Natural killer cell (primary cell): Measurements from ENCODE around the gene ATRNL1. TPM values are rescaled to one million over a fixed set of nuclear protein-coding genes. Genes with fewer than 3 reads are reported as not detected.

Experiments used
- ATAC-seq, 3 donors: fragments of 150-1000 bp in 2 of 3; fragments of 200-7000 bp in 1 of 3; cut with Tn5 transposase; 1 replicate in 1 of 3; 2 replicates in 2 of 3; pipeline ENCODE4 v1.10.0; 2021; ENCODE audit warnings: mild to moderate bottlenecking in 2 of 3, moderate library complexity in 2 of 3
- DNase-seq, 2 donors: peaks; one replicate each; pipeline versions ENCODE4 v3.0.0 to v3.0.0-alpha.2; 2013 to 2021; ENCODE audit warnings: mixed read lengths in 1 of 2
- H3K27ac ChIP-seq: one replicate; pipeline ENCODE4 v1.5.1; 2013; ENCODE audit warnings: mild to moderate bottlenecking, low read length
- H3K27me3 ChIP-seq: one replicate; pipeline ENCODE4 v1.6.1; 2013; ENCODE audit warnings: low read length; ENCODE audit not compliant: control insufficient read depth, insufficient read depth
- H3K36me3 ChIP-seq: one replicate; pipeline ENCODE4 v1.6.1; 2013; ENCODE audit warnings: low read length; ENCODE audit not compliant: control insufficient read depth, insufficient read depth
- H3K4me1 ChIP-seq: one replicate; pipeline ENCODE4 v1.6.1; 2013; ENCODE audit warnings: low read length; ENCODE audit not compliant: control insufficient read depth, insufficient read depth
- H3K4me3 ChIP-seq: one replicate; pipeline ENCODE4 v1.5.1; 2013; ENCODE audit warnings: low read length
- H3K9me3 ChIP-seq: one replicate; pipeline ENCODE4 v1.6.1; 2013; ENCODE audit warnings: low read length; ENCODE audit not compliant: control insufficient read depth, insufficient read depth
- H3K27ac Mint-ChIP-seq, 2 donors: one replicate each; pipeline ENCODE4 v1.8.0; 2022; ENCODE audit warnings: mild to moderate bottlenecking in 2 of 2, mixed read lengths in 2 of 2, moderate library complexity in 1 of 2
- H3K27me3 Mint-ChIP-seq, 2 donors: one replicate each; pipeline ENCODE4 v1.8.0; 2022; ENCODE audit warnings: low read depth in 2 of 2, mixed read lengths in 2 of 2
- H3K36me3 Mint-ChIP-seq: one replicate; pipeline ENCODE4 v1.8.0; 2022; ENCODE audit warnings: mixed read lengths
- H3K4me1 Mint-ChIP-seq, 2 donors: one replicate each; pipeline ENCODE4 v1.8.0; 2022; ENCODE audit warnings: mixed read lengths in 2 of 2
- H3K4me3 Mint-ChIP-seq: one replicate; pipeline ENCODE4 v1.8.0; 2022; ENCODE audit warnings: mild to moderate bottlenecking, moderate library complexity, mixed read lengths
- H3K9me3 Mint-ChIP-seq, 2 donors: one replicate each; pipeline ENCODE4 v1.8.0; 2022; ENCODE audit warnings: mixed read lengths in 2 of 2
- WGBS: methylation state at CpG from one replicate; pipeline ENCODE4 v1.1.7; 2013; ENCODE audit warnings: missing lambda C conversion rate; ENCODE audit not compliant: insufficient coverage; 5-methylcytosine and 5-hydroxymethylcytosine counted together
- intact Hi-C: fragments of 100-400 bp; cut with micrococcal nuclease; formaldehyde crosslinking; loops from one replicate; pipeline ENCODE4 v1.14.2; 2022
- total RNA-seq, 4 donors: library from RNA; stranded (reverse); fragments of 120-200 nt in 1 of 4; gene quantifications; one replicate each; pipeline versions ENCODE4 v1.2.3 to v1.2.4, GENCODE V29; 2013 to 2022
- TF ChIP-seq, protein P1 (sequence below): fragments of 200-600 bp; IDR thresholded peaks from one replicate; pipeline ENCODE4 v1.8.0; 2022; ENCODE audit warnings: antibody characterized with exemption

The ATRNL1 gene
- total RNA-seq, 3 donors from 2014 or later (not counting 1 experiment from before 2014, with no cell fraction given): not detected

DNA sequence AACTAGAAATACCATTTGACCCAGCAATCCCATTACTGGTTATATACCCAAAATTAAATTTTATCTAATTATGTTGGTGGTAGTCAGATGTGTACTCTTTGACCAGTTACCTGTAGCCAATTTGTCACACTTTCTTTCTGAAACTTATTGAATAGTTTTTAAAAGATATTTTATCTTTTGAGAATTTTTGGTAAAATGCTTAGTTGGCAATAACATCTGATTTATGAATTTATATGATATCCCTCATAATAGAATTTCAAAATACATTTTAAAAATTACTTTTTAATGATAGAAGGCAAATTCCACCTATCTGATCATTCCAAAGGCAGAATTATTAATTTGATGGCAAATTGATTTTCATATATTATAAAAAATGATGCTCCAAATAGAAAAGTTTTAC, 569.3 kb downstream of the ATRNL1 start:
- H3K4me1 Mint-ChIP-seq: no peaks in the 10 kb centered on the region
- Histone ChIP-seq H3K9me3 (no peaks in the 10 kb centered on the region), H3K36me3 (no peaks in the 10 kb centered on the region), H3K4me1 (no peaks in the 10 kb centered on the region), H3K27ac (no peak overlapping the region), H3K4me3 (no peak overlapping the region), H3K27me3 (no peaks in the 10 kb centered on the region)
- TF ChIP-seq, protein P1, sequence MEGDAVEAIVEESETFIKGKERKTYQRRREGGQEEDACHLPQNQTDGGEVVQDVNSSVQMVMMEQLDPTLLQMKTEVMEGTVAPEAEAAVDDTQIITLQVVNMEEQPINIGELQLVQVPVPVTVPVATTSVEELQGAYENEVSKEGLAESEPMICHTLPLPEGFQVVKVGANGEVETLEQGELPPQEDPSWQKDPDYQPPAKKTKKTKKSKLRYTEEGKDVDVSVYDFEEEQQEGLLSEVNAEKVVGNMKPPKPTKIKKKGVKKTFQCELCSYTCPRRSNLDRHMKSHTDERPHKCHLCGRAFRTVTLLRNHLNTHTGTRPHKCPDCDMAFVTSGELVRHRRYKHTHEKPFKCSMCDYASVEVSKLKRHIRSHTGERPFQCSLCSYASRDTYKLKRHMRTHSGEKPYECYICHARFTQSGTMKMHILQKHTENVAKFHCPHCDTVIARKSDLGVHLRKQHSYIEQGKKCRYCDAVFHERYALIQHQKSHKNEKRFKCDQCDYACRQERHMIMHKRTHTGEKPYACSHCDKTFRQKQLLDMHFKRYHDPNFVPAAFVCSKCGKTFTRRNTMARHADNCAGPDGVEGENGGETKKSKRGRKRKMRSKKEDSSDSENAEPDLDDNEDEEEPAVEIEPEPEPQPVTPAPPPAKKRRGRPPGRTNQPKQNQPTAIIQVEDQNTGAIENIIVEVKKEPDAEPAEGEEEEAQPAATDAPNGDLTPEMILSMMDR: no peak
- intact Hi-C loops: no loop called here
- ATAC-seq (no peak), DNase-seq (no peak)
- H3K4me3 Mint-ChIP-seq: no peak overlapping the region
- H3K36me3 Mint-ChIP-seq: no peaks in the 10 kb centered on the region
- no peaks in the 10 kb centered on the region for H3K27me3 Mint-ChIP-seq
- peaks cover 2 to 5% of the 10 kb centered on the region in 2 donors for H3K9me3 Mint-ChIP-seq
- H3K27ac Mint-ChIP-seq: no peak overlapping the region

DNA sequence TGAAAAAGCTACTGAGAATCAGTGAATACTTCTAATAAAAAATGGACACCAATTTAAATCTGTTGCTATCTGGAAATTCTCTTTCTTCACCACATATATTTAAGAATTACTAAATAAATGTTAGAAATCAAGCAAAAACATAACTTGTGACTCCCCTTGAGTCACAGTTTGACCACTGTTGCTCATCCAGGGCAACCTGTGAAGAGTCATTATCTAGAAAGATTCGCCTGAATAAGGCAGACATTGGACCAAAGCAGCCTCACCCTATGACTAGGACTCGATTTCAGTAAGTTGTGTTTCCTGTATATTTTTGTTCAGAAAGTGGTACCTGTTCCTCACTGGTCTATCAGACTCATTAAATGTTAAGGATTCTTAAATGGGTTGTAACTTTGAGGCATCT, 572.4 kb downstream of the ATRNL1 start:
- ATAC-seq (no peak), DNase-seq (no peak)
- Mint-ChIP-seq H3K36me3 (no peaks in the 10 kb centered on the region), H3K4me1 (no peaks in the 10 kb centered on the region), H3K27me3 (no peaks in the 10 kb centered on the region), H3K27ac (no peak overlapping the region), H3K4me3 (no peak overlapping the region), H3K9me3 (peaks cover 0 to 3% of the 10 kb centered on the region in 2 donors)
- H3K27ac ChIP-seq: no peak overlapping the region
- H3K9me3 ChIP-seq: no peaks in the 10 kb centered on the region
- no peaks in the 10 kb centered on the region for H3K27me3 ChIP-seq
- no peaks in the 10 kb centered on the region for H3K36me3 ChIP-seq
- H3K4me3 ChIP-seq: no peak overlapping the region
- TF ChIP-seq, protein P1: no peak
- no peaks in the 10 kb centered on the region for H3K4me1 ChIP-seq
- 75% methylated on average over 2 of the region's 2 CpGs for WGBS
- intact Hi-C loops: no loop called here

DNA sequence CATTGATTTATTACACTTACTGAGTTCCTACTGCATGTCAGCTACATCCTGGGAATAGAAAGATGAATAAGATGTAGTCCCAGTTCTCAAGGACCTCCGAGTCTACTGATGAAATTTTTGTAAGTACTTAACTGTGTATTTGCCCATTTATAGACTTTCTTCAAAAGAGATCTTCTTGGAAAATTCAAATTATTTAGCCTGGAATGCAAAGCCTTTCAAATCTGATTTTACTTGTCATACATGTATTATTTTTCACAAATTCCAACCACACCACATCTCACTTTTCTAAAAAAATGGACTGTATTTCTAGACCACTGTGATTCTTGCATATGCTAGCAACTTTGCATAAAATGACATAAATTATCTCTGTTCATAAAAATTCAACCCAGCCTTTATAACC, 581.3 kb downstream of the ATRNL1 start:
- H3K9me3 Mint-ChIP-seq: peaks cover 6 to 12% of the 10 kb centered on the region in 2 donors
- H3K4me3 Mint-ChIP-seq: no peak overlapping the region
- WGBS: 100% methylated on average over 1 of the region's 1 CpG
- H3K4me1 ChIP-seq: no peaks in the 10 kb centered on the region
- no peaks in the 10 kb centered on the region for H3K36me3 Mint-ChIP-seq
- no peaks in the 10 kb centered on the region for H3K36me3 ChIP-seq
- no peaks in the 10 kb centered on the region for H3K27me3 Mint-ChIP-seq
- no peak overlapping the region for H3K27ac Mint-ChIP-seq
- H3K9me3 ChIP-seq: no peaks in the 10 kb centered on the region
- no peaks in the 10 kb centered on the region for H3K27me3 ChIP-seq
- H3K4me3 ChIP-seq: no peak overlapping the region
- ATAC-seq (no peak), DNase-seq (no peak)
- H3K4me1 Mint-ChIP-seq: no peaks in the 10 kb centered on the region
- intact Hi-C loops: no loop called here
- H3K27ac ChIP-seq: no peak overlapping the region
- TF ChIP-seq, protein P1: no peak

DNA sequence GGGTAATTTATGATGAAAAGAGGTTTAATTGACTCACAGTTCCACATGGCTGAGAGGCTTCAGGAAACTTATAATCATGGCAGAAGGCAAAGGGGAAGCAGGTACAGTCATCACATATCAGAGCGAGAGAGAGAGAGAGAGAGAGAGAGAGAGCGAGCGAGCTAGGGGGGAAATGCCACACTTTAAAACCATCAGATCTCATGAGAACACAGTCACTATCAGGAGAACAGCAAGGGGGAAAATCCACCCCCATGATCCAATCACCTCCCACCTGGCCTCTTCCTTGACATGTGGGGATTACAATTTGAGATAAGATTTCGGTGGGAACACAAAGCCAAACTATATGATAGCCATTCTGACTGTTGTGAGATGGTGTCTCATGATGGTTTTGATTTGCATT, 603.6 kb downstream of the ATRNL1 start:
- TF ChIP-seq, protein P1: no peak
- Mint-ChIP-seq H3K4me3 (no peak overlapping the region), H3K4me1 (no peaks in the 10 kb centered on the region), H3K9me3 (peaks cover 9 to 11% of the 10 kb centered on the region in 2 donors), H3K27me3 (no peaks in the 10 kb centered on the region), H3K36me3 (no peaks in the 10 kb centered on the region), H3K27ac (no peak overlapping the region)
- no peaks in the 10 kb centered on the region for H3K27me3 ChIP-seq
- intact Hi-C loops: no loop called here
- no peak for DNase-seq
- H3K9me3 ChIP-seq: no peaks in the 10 kb centered on the region
- 45% methylated on average over 2 of the region's 4 CpGs for WGBS
- H3K27ac ChIP-seq: no peak overlapping the region
- ATAC-seq: no peak
- no peaks in the 10 kb centered on the region for H3K36me3 ChIP-seq
- H3K4me3 ChIP-seq: no peak overlapping the region
- H3K4me1 ChIP-seq: no peaks in the 10 kb centered on the region
